ENCODE data around the gene COPB1. TPM values are rescaled to one million over a fixed set of nuclear protein-coding genes. Genes with fewer than 3 reads are reported as not detected.
A peak's percentile ranks its signal among the peaks of the same experiment; 100 is the strongest.

The COPB1 gene
- total RNA-seq, 4 donors from 2014 or later: 64.1 to 85.2 (median 80.5) TPM

- no peak overlapping the region for H3K4me3 ChIP-seq
- TF ChIP-seq EP300 (IDR thresholded peaks at IDR 0.05): no peak
- 68% methylated on average over 1 of the region's 1 CpG for WGBS
- H3K4me1 ChIP-seq: peaks cover 17 to 39% (median 38%) of the 10 kb centered on the region in 4 donors
- intact Hi-C loops (cut with DNase I): no loop called here
- no peaks in the 10 kb centered on the region for H3K27me3 ChIP-seq
- H3K27ac ChIP-seq (replicated peaks in 1 of 4): no peak overlapping the region
- H3K36me3 ChIP-seq: no peaks in the 10 kb centered on the region
- DNase-seq (ENCODE audit: extremely low spot score): no peak
- no peaks in the 10 kb centered on the region for H3K9me3 ChIP-seq
These were observed 43.6 kb upstream of the COPB1 start for GRCh38 chr11:14543260-14543659.

GRCh38 chr11:14542324-14542723 lies 42.7 kb upstream of the COPB1 start:
- Histone ChIP-seq H3K4me3 (no peak overlapping the region), H3K27me3 (no peaks in the 10 kb centered on the region), H3K9me3 (no peaks in the 10 kb centered on the region), H3K36me3 (no peaks in the 10 kb centered on the region), H3K27ac (replicated peaks in 1 of 4) (no peak overlapping the region), H3K4me1 (peaks cover 17 to 49% (median 47%) of the 10 kb centered on the region in 4 donors)
- intact Hi-C loops (cut with DNase I): no loop called here
- no peak for DNase-seq (ENCODE audit: extremely low spot score)
- no peak for TF ChIP-seq POLR2A (IDR thresholded peaks at IDR 0.05; ENCODE audit: low read depth)

GRCh38 chr11:14541192-14541947 lies 41.8 kb upstream of the COPB1 start:
- WGBS: 35% methylated on average over 6 of the region's 6 CpGs
- peaks cover 17 to 55% (median 52%) of the 10 kb centered on the region in 4 donors for H3K4me1 ChIP-seq
- H3K9me3 ChIP-seq: no peaks in the 10 kb centered on the region
- DNase-seq (ENCODE audit: extremely low spot score): no peak
- no peak for TF ChIP-seq POLR2A (IDR thresholded peaks at IDR 0.05; ENCODE audit: low read depth)
- no peak for TF ChIP-seq EP300 (IDR thresholded peaks at IDR 0.05)
- no peak for TF ChIP-seq CTCF (IDR thresholded peaks at IDR 0.05)
- TF ChIP-seq POLR2AphosphoS5 (IDR thresholded peaks at IDR 0.05): peak in 1 of 2 donors; percentile 5
- no peaks in the 10 kb centered on the region for H3K36me3 ChIP-seq
- no peaks in the 10 kb centered on the region for H3K27me3 ChIP-seq
- H3K4me3 ChIP-seq: peak overlapping the region; percentile 7 to 16 (median 11)
- intact Hi-C loops (cut with DNase I): no loop called here
- H3K27ac ChIP-seq (replicated peaks in 1 of 4): peak overlapping the region; percentile 47 to 68 (median 51)

- no peak for DNase-seq (ENCODE audit: extremely low spot score)
- TF ChIP-seq POLR2AphosphoS5 (IDR thresholded peaks at IDR 0.05) (no peak), CTCF (IDR thresholded peaks at IDR 0.05) (no peak), EP300 (IDR thresholded peaks at IDR 0.05) (no peak), POLR2A (IDR thresholded peaks at IDR 0.05; ENCODE audit: low read depth) (no peak)
- Histone ChIP-seq H3K27me3 (no peaks in the 10 kb centered on the region), H3K36me3 (no peaks in the 10 kb centered on the region), H3K9me3 (no peaks in the 10 kb centered on the region), H3K4me3 (no peak overlapping the region), H3K27ac (replicated peaks in 1 of 4) (peak overlapping the region; percentile 47 to 70 (median 56)), H3K4me1 (peaks cover 17 to 55% (median 52%) of the 10 kb centered on the region in 4 donors)
- WGBS: 61% methylated on average over 4 of the region's 4 CpGs
- intact Hi-C loops (cut with DNase I): loop anchor here (5.0 to 10.0 kb wide), 4 partner anchors 102 to 367 kb away; partner anchors contain the start of genes CYP2R1 and PDE3B
These were observed 40.4 kb upstream of the COPB1 start for GRCh38 chr11:14539982-14540421.

GRCh38 chr11:14538926-14539554 lies 39.4 kb upstream of the COPB1 start:
- peak overlapping the region; percentile 47 to 70 (median 56) for H3K27ac ChIP-seq (replicated peaks in 1 of 4)
- H3K4me3 ChIP-seq: no peak overlapping the region
- no peak for DNase-seq (ENCODE audit: extremely low spot score)
- H3K27me3 ChIP-seq: no peaks in the 10 kb centered on the region
- no peaks in the 10 kb centered on the region for H3K36me3 ChIP-seq
- TF ChIP-seq EP300 (IDR thresholded peaks at IDR 0.05): no peak
- TF ChIP-seq CTCF (IDR thresholded peaks at IDR 0.05): no peak
- no peak for TF ChIP-seq POLR2A (IDR thresholded peaks at IDR 0.05; ENCODE audit: low read depth)
- TF ChIP-seq POLR2AphosphoS5 (IDR thresholded peaks at IDR 0.05): no peak
- WGBS: 54% methylated on average over 3 of the region's 3 CpGs
- intact Hi-C loops (cut with DNase I): loop anchor here (5.0 to 10.0 kb wide), 4 partner anchors 103 to 368 kb away; partner anchors contain the start of genes CYP2R1 and PDE3B
- H3K9me3 ChIP-seq: no peaks in the 10 kb centered on the region
- H3K4me1 ChIP-seq: peaks cover 17 to 55% (median 52%) of the 10 kb centered on the region in 4 donors
